Esophagus muscularis mucosa (tissue), 4 donors: ENCODE results near the gene CCL14.

Experiments
- CTCF ChIP-seq, 3 experiments: fragments of 200-600 bp in 2 of 3; fragments of 450-650 bp in 1 of 3; sonication (generic) in 2 of 3; IDR thresholded peaks; one replicate each; pipeline ENCODE4 v1.5.1; 2017 to 2019; ENCODE audit warnings: antibody characterized with exemption in 3 of 3, mild to moderate bottlenecking in 2 of 3, moderate library complexity in 1 of 3
- EP300 ChIP-seq: sonication (generic); formaldehyde crosslinking; IDR thresholded peaks from one replicate; pipeline ENCODE4 v1.6.1; 2017; ENCODE audit warnings: antibody characterized with exemption
- POLR2A ChIP-seq: fragments of 450-650 bp; IDR thresholded peaks from one replicate; pipeline ENCODE4 v1.6.1; 2017; ENCODE audit warnings: antibody characterized with exemption, moderate library complexity, mild to moderate bottlenecking, low read depth

DNA sequence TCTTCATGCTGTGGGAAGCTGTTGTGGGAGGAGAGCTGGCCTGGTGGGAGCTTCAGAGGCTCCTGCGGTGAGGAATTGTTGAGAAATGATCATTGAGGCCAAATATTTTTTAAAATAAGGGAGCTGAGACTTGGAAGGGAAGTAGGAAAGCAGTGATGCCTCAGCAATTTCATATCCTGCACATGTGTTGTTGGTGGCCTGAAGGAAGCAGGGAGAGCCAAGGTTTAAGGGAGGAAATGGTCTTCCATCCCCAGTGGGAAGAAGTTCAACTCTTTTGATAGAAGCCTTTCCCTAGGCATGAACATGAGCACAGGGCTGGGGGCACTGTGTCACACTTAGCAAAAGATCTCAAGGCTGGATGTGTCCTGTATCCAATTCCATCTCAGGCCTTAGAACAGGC lies at the start of gene CCL14:
- TF ChIP-seq CTCF (IDR thresholded peaks at IDR 0.05) (no peak), EP300 (no peak), POLR2A (no peak)
